HG03045 (cell line): Measurements from ENCODE around the gene USP33.
"Not testable (repeated sequence)": the region's sequence is repeated elsewhere in the genome, so short reads cannot be mapped to it uniquely, and the experiment has no call there.

Experiments used
- ATAC-seq: cut with Tn5 transposase; IDR thresholded peaks from one replicate; pipeline ENCODE4 v1.9.1; 2021; ENCODE audit warnings: mild to moderate bottlenecking, moderate library complexity; ENCODE audit not compliant: unreplicated experiment

USP33 gene

DNA sequence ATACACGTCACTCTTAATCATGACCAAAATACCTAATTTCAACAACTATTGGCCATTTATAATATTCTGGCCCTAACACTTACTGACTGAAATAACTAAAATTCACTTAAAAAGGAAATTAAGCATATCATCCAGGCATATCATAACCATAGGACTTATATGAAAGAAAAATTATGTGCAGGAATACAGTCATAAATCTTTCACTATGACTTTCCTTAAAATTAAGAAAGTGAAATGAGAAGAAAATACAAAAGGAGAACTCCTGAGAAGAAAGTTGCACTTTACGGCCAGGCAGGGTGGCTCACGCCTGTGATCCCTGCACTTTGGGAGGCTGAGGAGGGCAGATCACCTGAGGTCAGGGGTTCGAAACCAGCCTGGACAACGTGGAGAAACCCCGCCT is 86.6 kb downstream of the USP33 start:
- no peak for ATAC-seq

DNA sequence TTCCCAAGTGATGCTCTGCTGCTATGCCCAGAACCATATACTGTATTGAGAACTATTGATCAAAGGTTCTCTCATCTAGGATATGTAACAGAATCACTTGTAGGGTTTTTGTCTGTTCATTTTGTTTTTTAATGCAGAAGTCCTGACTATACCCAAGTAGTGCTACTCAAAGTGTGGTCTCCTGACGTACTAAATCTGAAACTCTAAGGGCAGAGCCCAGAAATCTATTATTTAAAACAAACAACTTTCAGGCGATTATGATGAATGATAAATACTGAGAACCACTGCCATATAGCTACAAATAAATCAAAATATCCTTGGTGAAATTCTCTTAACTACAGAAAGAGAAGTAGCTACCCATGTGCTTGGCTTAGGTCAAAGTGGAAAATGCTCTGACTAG is 87.3 kb downstream of the USP33 start:
- no peak for ATAC-seq

DNA sequence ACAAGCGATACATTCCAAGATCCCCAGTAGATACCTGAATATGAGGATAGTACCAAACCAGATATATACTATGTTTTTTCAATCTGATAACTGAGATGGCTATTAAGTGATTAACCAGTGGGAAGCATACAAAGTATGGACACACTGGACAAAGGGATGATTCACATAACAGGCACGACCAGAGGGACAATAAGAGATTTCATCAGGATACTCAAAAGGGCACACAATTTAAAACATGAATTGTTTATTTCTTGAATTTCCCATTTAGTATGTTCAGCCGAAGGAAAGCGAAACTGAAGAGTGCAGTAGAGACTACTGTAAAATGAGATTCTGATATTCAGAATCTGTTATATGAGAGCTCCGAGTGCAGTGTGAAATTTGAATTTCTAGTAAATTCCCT is 87.8 kb downstream of the USP33 start:
- ATAC-seq = no peak

DNA sequence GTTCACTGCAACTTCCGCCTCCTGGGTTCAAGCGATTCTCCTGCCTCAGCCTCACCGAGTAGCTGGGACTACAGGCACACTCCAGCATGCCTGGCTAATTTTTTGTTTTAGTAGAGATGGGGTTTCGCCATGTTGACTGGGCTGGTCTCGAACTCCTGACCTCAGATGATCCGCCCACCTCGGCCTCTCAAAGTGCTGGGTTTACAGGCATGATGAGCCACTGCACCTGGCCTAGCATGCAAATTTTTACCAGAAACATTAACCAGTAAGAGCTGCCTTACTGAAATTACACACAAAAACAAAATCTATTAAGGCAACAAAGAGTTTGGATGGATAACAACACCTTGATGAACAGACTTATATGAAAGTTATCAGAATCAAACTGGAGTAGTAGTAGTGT is 89.3 kb downstream of the USP33 start:
- no peak for ATAC-seq

DNA sequence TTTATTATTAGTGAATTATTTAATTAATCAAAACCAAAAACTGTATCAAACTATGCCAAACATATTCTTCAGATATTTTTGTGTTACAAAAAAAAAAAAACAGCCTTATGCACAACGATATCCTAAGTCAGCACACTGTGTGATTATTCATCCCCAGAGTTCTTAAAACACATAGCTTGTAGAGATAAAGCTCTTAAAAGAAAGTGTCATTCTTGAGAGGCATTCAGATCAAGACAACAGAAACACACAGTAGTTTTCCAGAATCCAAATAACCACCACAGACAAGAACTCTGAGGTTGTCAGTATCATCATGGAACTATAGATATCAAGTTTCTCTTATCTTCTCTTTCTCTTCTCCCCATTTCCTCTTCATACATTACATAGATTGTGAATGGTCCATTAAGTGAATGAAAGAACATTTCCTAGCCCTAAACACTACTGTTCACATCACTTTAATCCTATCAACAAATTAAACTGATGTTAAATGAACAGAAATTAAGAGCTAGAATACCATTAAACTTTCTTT is 90.7 kb downstream of the USP33 start:
- ATAC-seq = no peak

DNA sequence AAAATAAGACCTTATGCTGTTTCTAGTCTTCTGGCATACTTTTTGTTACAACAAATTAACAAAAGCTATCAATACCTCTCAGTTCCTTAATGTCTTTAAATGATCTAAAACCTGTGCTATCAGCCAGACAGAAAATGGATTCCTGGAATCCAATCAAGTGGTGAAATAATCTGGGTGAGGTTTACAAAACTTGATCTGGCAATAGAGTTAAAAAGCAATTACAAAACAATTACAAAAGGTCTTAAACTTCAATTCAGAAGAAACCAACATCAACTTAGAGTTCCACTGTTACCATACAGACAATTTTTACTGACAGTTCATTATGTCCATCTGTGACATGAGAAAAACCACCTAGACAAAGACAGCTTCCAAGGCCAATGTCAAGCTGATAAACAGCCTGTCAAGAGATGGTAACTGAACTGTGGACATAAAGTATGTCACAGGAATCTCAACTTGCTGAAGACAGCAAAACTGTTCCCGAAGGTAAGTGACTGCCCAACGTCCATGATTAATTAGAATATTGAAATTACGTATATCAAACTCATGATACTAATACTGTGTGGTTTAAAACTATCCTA is 94.6 kb downstream of the USP33 start:
- ATAC-seq = no peak

DNA sequence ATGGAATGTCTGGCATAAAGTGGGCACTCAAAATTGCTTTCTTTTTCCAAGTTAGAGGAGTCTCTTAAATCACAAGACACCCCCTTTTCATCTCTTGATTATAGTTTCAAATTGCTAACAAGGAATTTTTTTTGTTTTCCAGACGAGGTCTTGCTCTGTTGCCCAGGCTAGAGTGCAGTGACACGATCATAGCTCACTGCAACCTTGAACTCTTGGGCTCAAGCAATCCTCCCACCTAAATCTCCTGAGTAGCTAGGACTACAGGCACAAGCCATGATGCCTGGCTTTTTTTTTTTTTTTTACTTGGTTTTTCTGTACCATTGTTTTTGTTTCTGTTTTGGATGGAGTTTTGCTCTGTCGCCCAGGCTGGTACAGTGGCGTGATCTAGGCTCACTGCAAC is 98.0 kb downstream of the USP33 start:
- no peak for ATAC-seq

DNA sequence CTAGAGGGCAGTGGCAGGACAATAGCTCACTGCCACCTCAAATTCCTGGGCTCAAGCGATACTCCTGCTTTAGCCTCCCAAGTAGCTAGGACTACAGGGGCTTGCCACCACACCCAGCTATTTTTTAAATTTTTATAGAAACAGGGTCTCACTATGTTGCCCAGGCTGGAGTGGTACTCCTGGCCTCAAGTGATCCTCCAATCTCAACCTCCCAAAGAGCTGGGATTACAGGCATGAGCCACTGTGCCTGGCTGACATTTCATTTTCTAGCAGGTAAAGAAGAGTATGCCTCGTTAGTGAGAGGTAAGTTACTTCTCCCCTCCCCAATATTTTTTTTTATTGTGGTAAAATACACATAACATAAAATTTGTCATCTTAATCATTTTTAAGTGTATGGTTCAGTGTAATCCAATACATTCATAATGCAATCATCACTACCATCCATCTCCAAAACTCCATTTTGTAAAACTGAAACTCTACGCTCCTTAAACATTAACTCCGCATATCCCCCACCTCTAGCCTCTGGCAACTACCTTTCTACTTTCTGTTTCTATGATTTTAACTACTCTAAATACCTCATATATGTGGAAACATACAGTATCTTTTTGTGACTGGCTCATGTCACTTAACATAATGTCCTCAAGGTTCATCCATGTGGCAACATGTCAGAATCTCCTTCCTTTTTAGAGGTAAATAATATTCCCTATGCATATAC is 99.6 kb downstream of the USP33 start:
- no peak for ATAC-seq

DNA sequence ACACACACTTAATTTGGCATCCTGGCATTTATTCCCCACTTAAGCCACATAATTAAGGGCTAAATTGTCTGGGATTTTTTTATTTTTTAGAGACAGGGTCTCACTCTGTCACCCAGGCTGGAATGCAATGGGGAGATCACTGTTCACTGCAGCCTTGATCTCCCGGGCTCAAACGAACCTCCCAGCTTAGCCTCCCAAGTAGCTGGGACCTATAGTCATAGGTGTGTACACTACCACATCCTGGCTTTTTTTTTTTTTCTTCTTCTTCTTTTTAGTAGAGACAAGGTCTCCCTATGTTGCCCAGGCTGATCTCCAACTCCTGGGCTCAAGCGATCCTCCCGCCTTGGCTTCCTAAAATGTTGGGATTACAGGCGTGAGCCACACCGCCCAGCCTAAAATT is 101.4 kb downstream of the USP33 start:
- ATAC-seq = no peak

DNA sequence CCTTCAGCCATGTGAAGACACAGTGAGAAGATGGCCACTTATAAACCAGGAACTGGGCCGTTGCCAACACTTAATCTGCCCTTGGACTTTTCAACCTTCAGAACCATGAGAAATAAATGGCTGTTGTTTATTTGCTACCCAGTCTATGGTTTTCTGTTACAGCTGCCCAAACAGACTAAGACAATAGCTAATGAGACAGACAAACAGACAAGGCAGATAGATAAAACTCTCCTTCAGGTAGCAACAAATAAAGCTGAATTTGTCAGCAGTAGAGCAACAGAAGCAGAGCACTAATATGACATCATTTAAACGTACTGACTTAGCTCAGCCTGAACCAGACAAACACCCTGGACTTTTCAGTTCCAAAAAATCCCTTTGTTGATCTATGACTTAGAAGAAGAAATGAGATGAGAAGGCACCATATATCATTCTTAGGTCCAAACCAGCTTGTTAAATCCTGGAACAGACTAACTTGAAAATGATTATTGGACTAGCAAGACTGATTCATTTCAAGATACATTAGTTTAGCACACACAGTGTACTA is 104.1 kb downstream of the USP33 start:
- ATAC-seq = peak; percentile 61

DNA sequence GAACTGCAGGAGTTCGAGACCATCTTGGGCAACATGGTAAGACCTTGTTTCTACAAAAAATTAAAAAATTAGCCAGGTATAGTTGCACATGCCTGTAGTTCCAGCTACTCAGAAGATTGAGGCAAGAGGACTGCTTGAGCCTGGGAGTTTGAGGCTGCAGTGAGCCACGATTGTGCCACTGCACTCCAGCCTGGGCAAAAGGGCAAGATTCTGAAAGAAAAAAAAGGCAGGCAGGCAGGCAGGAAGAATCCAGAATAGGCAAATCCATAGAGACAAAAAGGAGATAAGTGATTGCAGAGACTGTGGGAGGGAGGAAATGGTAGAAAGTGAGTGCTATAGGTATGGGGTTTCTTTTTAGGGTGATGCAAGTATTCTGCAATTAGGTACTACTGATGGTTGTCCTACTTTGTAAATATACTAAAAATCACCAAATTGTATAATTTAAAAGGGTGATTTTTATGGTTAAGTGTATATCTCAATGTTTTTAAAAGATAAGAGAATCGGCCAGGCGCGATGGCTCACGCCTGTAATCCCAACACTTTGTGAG is 106.6 kb downstream of the USP33 start:
- ATAC-seq = no peak

DNA sequence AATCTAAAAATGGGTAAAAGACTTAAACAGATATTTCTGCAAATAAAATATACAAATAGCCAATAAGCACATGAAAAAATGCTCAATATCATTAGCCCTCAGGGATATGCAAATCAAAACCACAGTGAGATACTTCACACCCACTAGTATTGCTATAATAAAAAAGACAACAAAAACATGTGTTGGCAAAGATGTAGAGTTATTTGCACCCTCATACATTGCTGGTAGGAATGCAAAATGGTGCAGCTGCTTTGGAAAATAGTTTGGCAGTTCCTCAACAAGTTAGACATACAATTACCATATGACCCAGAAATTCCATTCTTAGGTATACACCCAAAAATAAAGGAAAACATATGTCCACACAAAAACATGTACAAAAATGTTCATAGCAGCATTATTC is 107.4 kb downstream of the USP33 start:
- no peak for ATAC-seq

DNA sequence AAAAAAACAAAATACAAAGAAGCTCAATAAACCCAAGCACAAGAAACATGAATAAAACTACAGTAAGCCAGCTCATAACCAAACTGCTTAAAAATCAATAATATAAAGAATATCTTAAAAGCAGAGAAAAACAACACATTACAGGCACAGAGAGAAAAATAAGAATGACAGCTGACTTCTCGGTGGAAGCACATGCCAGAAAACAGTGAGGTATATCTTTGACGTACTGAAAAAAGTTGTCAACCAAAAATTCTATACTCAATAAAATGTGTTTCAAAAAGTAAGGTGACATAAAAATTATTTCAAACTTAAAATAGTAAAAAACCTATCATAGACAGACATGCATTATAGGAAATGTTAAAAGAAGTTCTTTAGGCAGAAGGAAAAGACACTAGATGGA is 110.5 kb downstream of the USP33 start:
- no peak for ATAC-seq

DNA sequence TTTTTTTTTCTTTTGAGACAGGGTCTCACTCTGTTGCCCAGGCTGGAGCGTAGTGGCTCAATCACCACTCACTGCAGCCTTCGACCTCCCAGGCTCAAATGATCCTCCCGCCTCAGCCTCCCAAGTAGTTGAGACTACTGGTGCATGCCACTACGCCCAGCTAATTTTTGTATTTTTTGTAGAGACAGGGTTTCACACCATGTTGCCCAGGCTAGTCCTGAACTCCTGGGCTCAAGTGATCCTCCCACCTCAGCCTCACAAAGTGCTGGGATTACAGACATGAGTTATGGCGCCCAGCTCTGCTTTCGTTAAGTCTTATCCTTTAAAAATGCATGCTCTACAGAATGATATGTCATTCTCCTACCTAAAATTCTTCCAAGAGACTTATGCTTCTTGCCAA is 113.4 kb downstream of the USP33 start:
- ATAC-seq = not testable (repeated sequence)
